IMR-90 (cell line): Measurements from ENCODE around the gene LDLRAD4. TPM values are rescaled to one million over a fixed set of nuclear protein-coding genes. Genes with fewer than 3 reads are reported as not detected.

Source experiments
- ATAC-seq: fragments of 200-7000 bp; cut with Tn5 transposase; 2 replicates; pipeline ENCODE4 v1.9.1; 2020; ENCODE audit warnings: low read depth, mild to moderate bottlenecking, moderate library complexity
- BruUV-seq: library from RNA; stranded (reverse); fragments of 400-500 nt; replicated peaks from 2 replicates; lab custom pipeline; 2021; lab: Mats Ljungman, UMichigan
- CTCF ChIA-PET: fragments of 300-600 bp; formaldehyde crosslinking; extraction: SDS; loops from one replicate; lab custom pipeline; 2021; ENCODE audit warnings: antibody characterized with exemption; lab: Yijun Ruan, JAX
- POLR2A ChIA-PET: fragments of 300-600 bp; sonication (Branson Sonifier 250); formaldehyde crosslinking; loops from one replicate; lab custom pipeline; 2022; ENCODE audit warnings: antibody characterized with exemption; ENCODE audit not compliant: unreplicated experiment; lab: Charles Lee
- DNase-seq: peaks from one replicate; pipeline ENCODE4 v3.0.0; 2013
- H2AFZ ChIP-seq: replicated peaks from 2 replicates; pipeline ENCODE3; 2013; ENCODE audit warnings: low read length, mild to moderate bottlenecking; ENCODE audit not compliant: poor library complexity
- H2AK5ac ChIP-seq: 2 replicates; pipeline ENCODE4 v1.6.1; 2013; ENCODE audit warnings: low read depth, low read length, inconsistent platforms
- H2AK9ac ChIP-seq: replicated peaks from 2 replicates; pipeline ENCODE3; 2013; ENCODE audit warnings: mild to moderate bottlenecking, low read depth, low read length, moderate library complexity; ENCODE audit not compliant: poor library complexity
- H2BK120ac ChIP-seq: 2 replicates; pipeline ENCODE4 v1.6.1; 2013; ENCODE audit warnings: low read depth, low read length, inconsistent platforms
- H2BK15ac ChIP-seq: 3 replicates; pipeline ENCODE4 v1.6.1; 2013; ENCODE audit warnings: low read depth, low read length, inconsistent platforms
- H2BK20ac ChIP-seq: 2 replicates; pipeline ENCODE4 v1.6.1; 2013; ENCODE audit warnings: low read depth, mild to moderate bottlenecking, inconsistent platforms, low read length, moderate library complexity
- H2BK5ac ChIP-seq: 2 replicates; pipeline ENCODE4 v1.6.1; 2013; ENCODE audit warnings: mild to moderate bottlenecking, low read depth, low read length, inconsistent platforms; ENCODE audit not compliant: poor library complexity, severe bottlenecking
- H3K14ac ChIP-seq: replicated peaks from 2 replicates; pipeline ENCODE4 v1.6.1; 2013; ENCODE audit warnings: low read depth, low read length, inconsistent platforms
- H3K18ac ChIP-seq: 2 replicates; pipeline ENCODE4 v1.6.1; 2013; ENCODE audit warnings: low read depth, low read length, control low read depth
- H3K23ac ChIP-seq: 2 replicates; pipeline ENCODE4 v1.6.1; 2013; ENCODE audit warnings: low read depth, low read length, inconsistent platforms
- H3K27ac ChIP-seq: 2 replicates; pipeline ENCODE4 v1.5.1; 2013; ENCODE audit warnings: mild to moderate bottlenecking, control low read depth, low read length; ENCODE audit not compliant: insufficient read depth
- H3K27me3 ChIP-seq: 2 replicates; pipeline ENCODE4 v1.6.1; 2013; ENCODE audit warnings: low read length; ENCODE audit not compliant: control insufficient read depth, insufficient read depth
- H3K36me3 ChIP-seq: 2 replicates; pipeline ENCODE4 v1.6.1; 2013; ENCODE audit warnings: low read length, mixed read lengths; ENCODE audit not compliant: control insufficient read depth, insufficient read depth
- H3K4ac ChIP-seq: 2 replicates; pipeline ENCODE4 v1.6.1; 2013; ENCODE audit warnings: low read depth, low read length, inconsistent platforms
- H3K4me1 ChIP-seq: 2 replicates; pipeline ENCODE4 v1.6.1; 2013; ENCODE audit warnings: low read length, mixed read lengths; ENCODE audit not compliant: control insufficient read depth, insufficient read depth
- H3K4me2 ChIP-seq: 2 replicates; pipeline ENCODE4 v1.6.1; 2013; ENCODE audit warnings: low read depth, mild to moderate bottlenecking, control low read depth, low read length, moderate library complexity
- H3K4me3 ChIP-seq: 2 replicates; pipeline ENCODE4 v1.5.1; 2013; ENCODE audit warnings: low read depth, mild to moderate bottlenecking, control low read depth, low read length, moderate library complexity; ENCODE audit not compliant: insufficient read depth
- H3K56ac ChIP-seq: 2 replicates; pipeline ENCODE4 v1.6.1; 2013; ENCODE audit warnings: low read length, inconsistent platforms; ENCODE audit not compliant: insufficient read depth; ENCODE audit errors: extremely low read depth
- H3K79me1 ChIP-seq, 2 experiments: 2 replicates each; pipeline ENCODE4 v1.6.1; 2013; ENCODE audit warnings: low read length in 2 of 2, inconsistent platforms in 1 of 2, low read depth in 1 of 2
- H3K9ac ChIP-seq: 2 replicates; pipeline ENCODE4 v1.6.1; 2013; ENCODE audit warnings: low read depth, low read length, control low read depth
- H3K9me1 ChIP-seq: 2 replicates; pipeline ENCODE4 v1.6.1; 2013; ENCODE audit warnings: low read length, inconsistent platforms; ENCODE audit not compliant: insufficient read depth
- H3K9me3 ChIP-seq: 2 replicates; pipeline ENCODE4 v1.6.1; 2013; ENCODE audit warnings: low read length; ENCODE audit not compliant: control insufficient read depth, insufficient read depth
- H4K20me1 ChIP-seq: 2 replicates; pipeline ENCODE4 v1.6.1; 2013; ENCODE audit warnings: low read length, inconsistent platforms; ENCODE audit not compliant: insufficient read depth
- H4K5ac ChIP-seq: 2 replicates; pipeline ENCODE4 v1.6.1; 2013; ENCODE audit warnings: mild to moderate bottlenecking, low read depth, low read length, control low read depth
- H4K8ac ChIP-seq, 2 experiments: 2 replicates each; pipeline ENCODE4 v1.6.1; 2013; ENCODE audit warnings: low read depth in 2 of 2, low read length in 2 of 2, control low read depth in 1 of 2, inconsistent platforms in 1 of 2
- H4K91ac ChIP-seq: 2 replicates; pipeline ENCODE4 v1.6.1; 2013; ENCODE audit warnings: low read depth, low read length, inconsistent platforms; ENCODE audit not compliant: insufficient read depth
- CEBPB ChIP-seq: IDR thresholded peaks from 2 replicates; pipeline ENCODE4 v1.6.1; 2012; ENCODE audit warnings: low read depth, low read length, improper control_type of control experiment
- CTCF ChIP-seq: conservative IDR thresholded peaks from 2 replicates; pipeline ENCODE4 v1.5.1; 2012; ENCODE audit warnings: mild to moderate bottlenecking, low read depth, low read length, improper control_type of control experiment
- RCOR1 ChIP-seq: IDR thresholded peaks from 2 replicates; pipeline ENCODE4 v1.6.1; 2012; ENCODE audit warnings: mild to moderate bottlenecking, low read length, improper control_type of control experiment; ENCODE audit not compliant: insufficient replicate concordance
- WGBS, 2 experiments: methylation state at CpG; one replicate each; pipeline versions ENCODE4 v1.1.5 to v1.1.7; 2013; ENCODE audit warnings: missing lambda C conversion rate in 2 of 2; ENCODE audit not compliant: insufficient read length in 1 of 2; ENCODE audit errors: extremely low coverage in 2 of 2; 5-methylcytosine and 5-hydroxymethylcytosine counted together
- dilution Hi-C: fragments of 300-500 bp; cut with HindIII; formaldehyde crosslinking; loops from one replicate; pipeline ENCODE4 v1.14.3; 2018; ENCODE audit warnings: low sequenced_read_pairs; ENCODE audit not compliant: unreplicated experiment
- in situ Hi-C: fragments of 300-500 bp; cut with MboI; formaldehyde crosslinking; loops from 3 replicates; pipeline ENCODE4 v1.14.3; 2019; ENCODE audit warnings: low sequenced_read_pairs, inconsistent platforms, mixed read lengths
- intact Hi-C: fragments of 100-400 bp; cut with micrococcal nuclease; formaldehyde crosslinking; loops from 2 replicates; pipeline ENCODE4 v1.10.0; 2022
- polyA plus RNA-seq, 3 experiments: library from polyadenylated mRNA; depleted of rRNA; stranded (reverse); fragments of >200 nt; gene quantifications; 2 replicates each; pipeline ENCODE4 v1.2.3, GENCODE V29; 2012; ENCODE audit warnings: low replicate concordance in 1 of 3
- total RNA-seq: library from RNA; depleted of rRNA; stranded (reverse); fragments of >200 nt; gene quantifications from 2 replicates; pipeline ENCODE4 v1.2.3, GENCODE V29; 2012

The LDLRAD4 gene
- total and polyA plus RNA-seq, 2 of the 4 experiments (the other 2 are of a cell fraction): not detected

- Histone ChIP-seq H3K79me1 (no peaks in the 10 kb centered on the region), H3K9me1 (no peaks in the 10 kb centered on the region), H3K18ac (no peak overlapping the region), H3K4me1 (no peaks in the 10 kb centered on the region), H3K9me3 (peaks cover 2% of the 10 kb centered on the region; the same call in 1 of the 2 replicates), H3K4me2 (no peak overlapping the region), H3K56ac (no peak overlapping the region), H2BK15ac (no peak overlapping the region), H3K27ac (no peak overlapping the region), H2BK20ac (no peak overlapping the region), H2BK5ac (no peak overlapping the region), H3K4me3 (no peak overlapping the region), H4K8ac (no peak overlapping the region), H4K20me1 (no peaks in the 10 kb centered on the region), H3K27me3 (no peaks in the 10 kb centered on the region), H2AFZ (no peak overlapping the region), H3K14ac (no peak overlapping the region), H3K36me3 (no peaks in the 10 kb centered on the region), H3K4ac (no peak overlapping the region), H4K91ac (no peak overlapping the region), H3K9ac (no peak overlapping the region), H2BK120ac (no peak overlapping the region), H2AK9ac (no peak overlapping the region), H3K23ac (no peak overlapping the region), H4K5ac (no peak overlapping the region), H2AK5ac (no peak overlapping the region)
- POLR2A ChIA-PET: interaction anchor here (0.7 kb wide), 1 partner anchor 16 kb away, joined by 22 read pairs; no protein-coding TSS in a partner anchor
- BruUV-seq: no TSS peak
- intact Hi-C loops: no loop called here
- TF ChIP-seq CEBPB (no peak), RCOR1 (no peak), CTCF (no peak)
- dilution Hi-C loops: no loop called here
- CTCF ChIA-PET: no interaction called here
- no peak for ATAC-seq
- DNase-seq: no peak
- in situ Hi-C loops: no loop called here
- no CpG with 5 or more reads among the region's 4 CpGs for WGBS, 2 experiments
These were observed 188.9 kb downstream of the LDLRAD4 start for GRCh38 chr18:13407484-13407883.
